ENCODE measurements around the gene PHKG2.
A peak's percentile ranks its signal among the peaks of the same experiment; 100 is the strongest.

PHKG2 gene

DNA sequence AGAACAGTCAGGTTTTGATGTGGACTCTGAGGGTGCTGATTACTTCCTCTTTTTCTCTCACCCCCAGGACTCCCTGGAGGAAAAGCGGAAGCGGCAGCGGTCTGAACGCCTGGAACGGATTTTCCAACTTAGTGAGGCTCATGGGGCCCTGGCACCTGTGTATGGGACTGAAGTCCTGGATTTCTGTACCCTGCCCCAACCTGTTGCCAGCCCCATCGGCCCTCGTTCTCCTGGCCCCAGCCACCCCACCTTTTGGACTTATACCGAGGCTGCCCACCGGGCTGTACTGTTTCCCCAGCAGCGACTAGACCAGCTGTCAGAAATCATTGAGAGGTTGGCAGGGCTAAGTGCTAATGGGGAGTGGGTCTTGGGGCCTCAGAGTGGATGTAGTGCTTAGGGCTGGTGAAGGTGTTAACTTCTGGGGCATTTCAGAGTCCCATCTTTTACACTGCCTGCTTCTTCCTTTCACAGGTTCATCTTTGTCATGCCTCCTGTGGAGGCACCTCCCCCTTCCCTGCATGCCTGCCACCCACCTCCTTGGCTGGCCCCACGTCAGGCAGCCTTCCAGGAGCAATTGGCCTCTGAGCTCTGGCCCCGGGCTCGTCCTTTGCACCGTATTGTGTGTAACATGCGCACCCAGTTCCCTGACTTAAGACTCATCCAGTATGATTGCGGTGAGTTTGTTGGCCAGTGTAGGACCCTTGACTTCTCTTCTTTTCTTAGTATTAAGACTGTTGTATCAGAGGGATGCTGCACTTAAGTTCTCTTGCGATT is 19.1 kb upstream of the PHKG2 start:
- no peak for DNase-seq

DNA sequence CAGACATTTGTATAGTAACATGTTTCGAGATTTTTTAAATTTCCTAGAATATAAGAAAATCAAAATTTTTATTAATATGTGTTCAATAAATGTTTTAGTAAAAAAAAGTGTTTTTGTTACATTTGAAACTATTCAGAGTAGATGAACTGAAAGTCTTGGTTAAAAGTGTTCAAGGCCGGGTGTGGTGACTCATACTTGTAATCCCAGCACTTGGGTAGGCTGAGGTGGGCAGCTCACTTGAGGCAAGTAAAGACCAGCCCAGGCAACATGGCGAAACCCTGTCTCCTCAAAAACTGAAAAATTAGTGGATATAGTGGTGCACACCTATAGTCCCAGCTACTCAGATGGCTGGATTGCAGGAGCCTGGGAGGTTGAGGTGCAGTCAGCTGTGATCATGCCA is 16.8 kb upstream of the PHKG2 start:
- no peak for DNase-seq

DNA sequence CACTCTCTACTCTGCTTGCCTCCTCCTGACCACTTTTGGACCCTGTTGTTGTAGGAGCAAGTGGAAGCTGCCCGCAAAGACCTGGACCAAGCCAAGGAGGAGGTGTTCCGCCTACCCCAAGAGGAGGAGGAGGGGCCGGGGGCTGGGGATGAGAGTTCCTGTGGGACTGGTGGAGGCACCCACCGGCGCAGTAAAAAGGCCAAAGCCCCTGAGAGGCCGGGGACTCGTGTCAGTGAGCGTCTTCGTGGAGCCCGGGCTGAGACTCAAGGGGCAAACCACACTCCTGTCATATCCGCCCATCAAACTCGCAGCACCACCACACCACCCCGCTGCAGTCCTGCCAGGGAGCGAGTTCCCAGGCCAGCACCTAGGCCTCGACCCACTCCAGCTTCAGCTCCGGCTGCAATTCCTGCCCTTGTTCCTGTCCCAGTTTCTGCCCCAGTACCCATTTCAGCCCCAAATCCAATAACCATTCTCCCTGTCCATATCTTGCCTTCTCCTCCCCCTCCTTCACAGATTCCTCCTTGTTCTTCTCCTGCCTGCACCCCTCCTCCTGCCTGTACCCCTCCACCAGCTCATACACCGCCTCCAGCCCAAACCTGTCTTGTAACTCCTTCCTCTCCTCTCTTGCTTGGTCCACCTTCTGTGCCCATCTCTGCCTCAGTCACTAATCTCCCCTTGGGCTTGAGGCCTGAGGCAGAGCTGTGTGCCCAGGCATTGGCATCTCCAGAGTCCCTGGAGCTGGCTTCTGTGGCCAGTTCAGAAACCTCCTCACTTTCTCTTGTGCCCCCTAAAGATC is 11.0 kb upstream of the PHKG2 start:
- no peak for DNase-seq

DNA sequence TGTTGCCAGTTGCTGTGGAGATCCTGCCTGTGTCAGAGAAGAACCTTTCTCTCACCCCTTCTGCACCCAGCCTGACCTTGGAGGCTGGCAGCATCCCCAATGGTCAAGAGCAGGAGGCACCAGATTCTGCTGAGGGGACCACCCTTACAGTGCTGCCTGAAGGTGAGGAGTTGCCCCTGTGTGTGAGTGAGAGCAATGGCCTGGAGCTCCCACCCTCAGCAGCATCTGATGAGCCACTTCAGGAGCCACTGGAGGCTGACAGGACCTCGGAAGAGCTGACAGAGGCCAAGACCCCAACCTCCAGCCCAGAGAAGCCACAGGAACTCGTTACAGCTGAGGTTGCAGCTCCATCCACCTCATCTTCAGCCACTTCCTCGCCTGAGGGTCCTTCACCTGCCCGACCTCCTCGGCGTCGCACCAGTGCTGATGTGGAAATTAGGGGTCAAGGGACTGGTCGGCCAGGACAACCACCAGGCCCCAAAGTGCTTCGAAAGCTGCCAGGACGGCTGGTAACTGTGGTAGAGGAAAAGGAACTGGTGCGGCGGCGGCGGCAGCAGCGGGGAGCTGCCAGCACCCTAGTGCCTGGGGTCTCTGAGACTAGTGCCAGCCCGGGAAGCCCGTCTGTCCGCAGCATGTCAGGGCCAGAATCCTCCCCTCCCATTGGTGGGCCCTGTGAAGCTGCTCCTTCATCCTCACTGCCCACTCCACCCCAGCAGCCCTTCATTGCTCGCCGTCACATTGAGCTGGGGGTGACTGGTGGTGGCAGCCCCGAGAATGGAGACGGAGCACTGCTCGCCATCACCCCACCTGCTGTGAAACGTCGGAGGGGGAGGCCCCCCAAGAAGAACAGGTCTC is 10.2 kb upstream of the PHKG2 start:
- DNase-seq, result no peak

DNA sequence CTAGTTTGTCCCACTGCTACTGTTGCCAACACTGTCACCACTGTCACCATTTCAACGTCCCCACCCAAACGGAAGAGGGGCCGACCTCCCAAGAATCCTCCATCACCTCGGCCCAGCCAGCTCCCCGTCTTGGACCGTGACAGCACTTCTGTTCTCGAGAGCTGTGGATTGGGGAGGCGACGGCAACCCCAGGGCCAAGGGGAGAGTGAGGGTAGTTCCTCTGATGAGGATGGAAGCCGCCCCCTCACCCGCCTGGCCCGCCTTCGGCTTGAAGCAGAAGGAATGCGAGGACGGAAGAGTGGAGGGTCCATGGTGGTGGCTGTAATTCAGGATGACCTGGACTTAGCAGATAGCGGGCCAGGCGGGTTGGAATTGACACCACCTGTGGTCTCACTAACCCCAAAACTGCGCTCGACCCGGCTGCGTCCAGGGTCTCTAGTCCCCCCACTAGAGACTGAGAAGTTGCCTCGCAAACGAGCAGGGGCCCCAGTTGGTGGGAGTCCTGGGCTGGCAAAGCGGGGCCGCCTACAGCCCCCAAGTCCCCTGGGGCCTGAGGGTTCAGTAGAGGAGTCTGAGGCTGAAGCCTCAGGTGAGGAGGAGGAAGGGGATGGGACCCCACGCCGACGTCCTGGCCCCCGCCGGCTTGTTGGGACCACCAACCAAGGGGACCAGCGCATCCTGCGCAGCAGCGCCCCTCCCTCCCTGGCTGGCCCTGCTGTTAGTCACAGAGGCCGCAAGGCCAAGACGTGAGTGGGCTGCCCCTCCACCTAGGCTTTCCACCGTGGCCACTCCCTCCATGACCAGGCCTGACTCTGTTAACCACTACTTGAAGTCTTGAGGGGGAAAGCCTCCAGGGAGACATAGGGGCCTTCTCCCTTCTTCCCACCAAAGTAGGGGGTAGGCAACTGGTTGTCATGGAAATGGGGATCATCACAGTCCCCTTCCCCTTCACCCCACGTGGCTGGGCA is 9.0 kb upstream of the PHKG2 start:
- no peak for DNase-seq

DNA sequence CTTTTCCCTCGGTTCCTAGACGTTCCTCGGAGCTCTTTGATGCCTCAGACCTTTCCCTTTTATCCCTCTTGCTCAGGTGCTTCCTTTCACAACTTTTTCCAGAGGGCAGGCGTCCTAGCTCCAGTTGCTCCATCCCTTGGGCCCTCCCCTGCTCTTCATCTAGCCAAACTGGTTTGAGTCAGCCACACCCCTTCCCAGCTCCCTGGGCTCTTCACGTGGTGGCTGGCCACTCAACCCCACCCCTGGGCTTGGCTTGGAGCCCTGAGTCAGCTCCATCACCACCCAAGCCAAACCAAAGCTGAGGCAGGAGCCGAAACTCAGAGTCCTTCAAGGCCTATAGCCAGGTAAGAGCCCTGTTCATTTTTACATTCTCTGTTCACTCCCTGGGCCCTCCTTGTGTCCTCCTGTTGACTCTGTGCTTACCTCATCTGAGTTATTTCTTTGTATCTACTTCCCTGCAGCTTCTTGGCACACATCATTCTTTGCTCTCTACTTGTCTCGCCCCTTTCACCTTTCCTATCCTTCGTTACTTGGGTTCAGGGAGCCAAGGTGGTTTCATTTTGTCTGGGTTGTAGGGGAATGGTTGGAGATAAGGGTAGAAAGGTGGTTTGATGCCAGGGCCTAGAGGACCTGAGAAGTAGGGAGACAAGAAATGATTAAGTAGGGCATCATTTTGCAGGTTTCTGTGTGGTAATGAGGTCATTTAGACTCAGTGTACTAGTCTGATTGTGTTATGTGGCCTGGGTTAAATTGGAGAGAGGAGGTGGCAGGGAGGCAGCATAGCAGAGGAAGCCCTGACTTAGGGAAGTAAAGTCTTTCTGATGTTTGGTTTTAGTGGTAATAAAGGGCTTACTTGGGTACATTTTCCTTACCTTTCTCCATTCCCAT is 7.6 kb upstream of the PHKG2 start:
- DNase-seq, result no peak

DNA sequence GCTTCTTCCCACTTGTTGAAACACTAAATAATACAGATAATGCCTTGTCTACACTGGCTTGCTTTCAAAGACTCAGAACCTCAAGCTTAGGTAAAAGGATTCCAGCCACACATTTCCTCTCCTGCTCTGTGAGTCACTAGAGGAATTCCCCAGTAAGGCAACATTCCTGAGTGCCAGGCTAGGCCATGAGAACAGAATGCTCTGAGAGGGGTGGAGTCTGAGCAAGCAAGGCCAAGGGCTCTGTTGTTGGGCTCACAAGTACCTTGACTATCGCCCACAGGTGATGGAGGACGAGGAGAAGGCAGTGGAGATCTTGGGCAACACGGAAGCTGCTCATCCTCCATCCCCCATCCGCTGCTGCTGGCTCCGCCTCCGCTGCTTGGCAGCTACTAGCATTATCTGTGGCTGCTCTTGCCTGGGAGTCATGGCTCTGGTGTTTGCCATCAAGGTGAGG is 6.7 kb upstream of the PHKG2 start:
- DNase-seq, result peak; percentile 68

DNA sequence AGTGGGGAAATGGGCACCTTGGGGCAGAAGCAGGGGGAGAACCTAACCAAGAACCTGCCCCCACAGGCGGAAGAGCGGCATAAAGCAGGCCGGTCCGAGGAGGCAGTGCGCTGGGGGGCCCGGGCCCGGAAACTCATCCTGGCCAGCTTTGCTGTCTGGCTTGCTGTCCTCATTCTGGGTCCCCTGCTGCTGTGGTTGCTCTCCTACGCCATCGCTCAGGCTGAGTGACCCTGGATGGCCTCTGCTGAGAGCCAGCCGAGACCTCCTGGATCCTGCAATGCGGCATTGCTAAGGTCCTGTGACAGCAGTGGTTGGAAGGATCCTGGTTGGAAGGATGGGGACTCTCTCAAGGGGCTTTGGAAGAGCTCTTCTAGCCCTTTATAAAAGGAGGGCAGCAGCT is 4.5 kb upstream of the PHKG2 start:
- no peak for DNase-seq

DNA sequence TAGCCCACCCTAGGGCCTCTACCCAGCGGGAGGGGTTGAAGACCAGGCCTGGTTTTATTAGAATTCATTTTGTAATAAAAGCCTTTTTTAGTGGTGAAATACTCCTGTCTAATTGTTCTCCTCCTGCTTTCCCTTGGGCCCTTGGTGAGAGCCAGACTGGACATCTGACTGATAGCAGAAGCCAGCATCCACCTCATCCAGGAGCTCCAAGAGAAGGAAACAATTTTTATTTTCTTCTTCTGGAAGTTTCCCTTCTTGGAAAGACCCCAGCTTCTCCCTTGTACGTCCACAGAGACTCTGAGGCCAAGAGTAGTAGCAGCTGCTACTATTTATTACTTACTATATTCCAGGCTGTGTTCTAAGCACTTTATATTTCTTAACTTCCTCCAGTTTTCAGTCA is 4.0 kb upstream of the PHKG2 start:
- DNase-seq, result no peak

DNA sequence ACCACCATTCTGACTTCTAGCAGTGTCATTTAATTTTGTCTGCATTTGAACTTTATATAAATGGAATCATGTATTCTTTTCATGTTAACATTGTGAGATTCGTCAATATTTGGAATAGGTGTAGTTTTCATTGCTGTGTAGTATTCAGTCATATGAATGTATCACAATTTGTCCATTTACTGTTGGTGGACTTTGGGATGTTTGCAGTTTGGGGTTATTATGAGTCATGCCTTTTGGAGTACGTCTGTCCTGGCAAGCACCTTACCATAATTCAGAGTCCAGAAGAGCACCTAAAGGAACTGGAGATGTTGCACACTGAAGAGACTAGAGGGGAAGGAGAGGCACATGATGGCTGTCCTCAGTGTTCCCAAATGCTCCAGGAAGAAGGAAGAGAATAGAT is 3.1 kb upstream of the PHKG2 start:
- no peak for DNase-seq

DNA sequence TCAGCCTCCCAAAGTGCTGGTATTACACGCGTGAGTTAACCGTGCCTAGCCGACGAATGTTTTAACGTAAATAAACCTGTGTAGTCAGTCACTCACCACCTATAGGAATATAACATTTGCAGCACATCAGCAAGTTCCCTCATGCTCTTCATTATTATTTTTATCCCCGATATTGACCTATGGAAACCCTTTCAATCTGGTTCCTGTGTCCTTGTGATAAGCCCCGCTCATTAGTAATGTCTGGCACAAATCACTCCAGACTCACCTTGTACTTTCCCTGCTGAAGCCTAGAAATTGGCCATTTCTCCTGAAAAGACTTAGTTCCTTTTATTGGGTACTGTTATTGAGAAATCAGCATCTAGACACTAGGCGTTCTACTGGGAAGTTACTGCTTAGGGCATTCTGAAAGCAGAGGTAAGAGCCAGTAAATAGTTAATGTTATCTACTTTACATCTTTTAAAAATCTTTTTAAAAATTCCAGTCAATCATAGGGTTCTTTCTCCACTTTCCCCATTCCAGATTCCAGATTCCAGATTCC is 1.5 kb upstream of the PHKG2 start:
- DNase-seq, result no peak

DNA sequence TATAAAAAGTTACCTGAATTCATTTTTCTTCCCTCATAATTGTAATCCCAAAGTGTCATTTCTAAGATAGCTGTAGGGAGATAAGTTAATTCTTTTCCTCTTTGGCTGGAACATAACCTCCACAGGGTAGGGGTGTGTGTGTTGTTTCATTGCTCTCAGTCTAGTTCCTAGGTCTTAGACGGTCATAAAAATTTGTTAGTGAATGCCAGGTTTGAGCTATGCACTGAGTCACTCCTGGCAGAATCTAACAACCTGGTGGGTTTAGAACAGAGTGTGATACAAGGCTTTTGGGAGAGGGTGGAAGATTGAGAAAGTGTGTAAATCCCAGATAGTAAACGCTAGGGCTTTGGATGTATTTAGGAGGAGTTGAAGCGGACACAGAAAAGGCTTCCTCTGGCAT is 894 bp upstream of the PHKG2 start:
- no peak for DNase-seq

DNA sequence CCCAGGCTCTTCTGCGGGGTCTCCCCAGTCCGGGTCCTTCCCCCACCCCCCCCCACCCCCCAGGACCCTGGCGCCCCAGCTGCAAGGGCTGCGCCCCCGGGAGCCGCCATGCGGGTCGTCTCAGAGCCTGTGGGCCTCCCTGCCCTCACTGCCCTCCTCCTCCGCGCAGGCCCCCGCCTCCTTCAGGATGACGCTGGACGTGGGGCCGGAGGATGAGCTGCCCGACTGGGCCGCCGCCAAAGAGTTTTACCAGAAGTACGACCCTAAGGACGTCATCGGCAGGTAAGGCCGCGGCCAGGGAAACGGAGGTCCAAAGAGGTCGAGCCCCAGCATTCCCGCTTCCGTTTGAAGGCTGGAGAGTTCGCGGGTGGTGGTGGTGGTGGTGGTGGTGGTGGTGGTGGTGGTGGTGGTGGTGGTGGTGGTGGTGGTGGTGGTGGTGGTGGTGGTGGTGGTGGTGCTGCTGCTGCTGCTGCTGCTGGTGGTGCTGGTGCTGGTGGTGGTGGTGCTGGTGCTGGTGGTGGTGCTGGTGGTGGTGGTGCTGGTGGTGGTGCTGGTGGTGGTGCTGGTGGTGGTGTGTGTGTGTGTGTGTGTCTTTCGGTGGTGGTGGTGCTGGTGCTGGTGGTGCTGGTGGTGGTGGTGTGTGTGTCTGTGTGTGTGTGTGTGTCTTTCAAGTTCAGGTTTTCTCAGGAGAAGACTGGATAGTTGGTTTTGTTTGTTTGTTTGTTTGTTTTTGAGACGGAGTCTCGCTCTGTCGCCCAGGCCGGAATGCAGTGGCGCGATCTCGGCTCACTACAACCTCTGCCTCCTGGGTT is 615 bp downstream of the PHKG2 start:
- no peak for DNase-seq

DNA sequence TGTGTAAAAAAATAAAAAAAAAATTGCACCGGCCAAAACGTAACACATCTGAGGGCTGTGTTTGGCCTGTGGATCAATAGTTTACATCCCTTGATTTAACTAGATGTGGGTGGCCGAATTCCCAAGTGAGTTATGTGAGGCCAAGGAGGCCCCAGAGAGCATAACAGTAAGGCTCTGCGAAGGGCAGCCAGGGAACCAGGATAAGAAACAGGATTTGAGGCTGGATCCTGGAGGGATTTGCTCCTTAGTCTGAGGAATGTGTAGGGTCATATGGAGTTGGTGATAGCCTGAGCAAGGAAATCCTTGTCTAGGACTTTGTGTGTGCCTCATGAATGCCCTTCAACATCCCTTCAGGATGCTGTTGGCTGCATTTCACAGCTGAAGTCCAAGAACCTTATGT is 2.0 kb downstream of the PHKG2 start:
- DNase-seq, result no peak

DNA sequence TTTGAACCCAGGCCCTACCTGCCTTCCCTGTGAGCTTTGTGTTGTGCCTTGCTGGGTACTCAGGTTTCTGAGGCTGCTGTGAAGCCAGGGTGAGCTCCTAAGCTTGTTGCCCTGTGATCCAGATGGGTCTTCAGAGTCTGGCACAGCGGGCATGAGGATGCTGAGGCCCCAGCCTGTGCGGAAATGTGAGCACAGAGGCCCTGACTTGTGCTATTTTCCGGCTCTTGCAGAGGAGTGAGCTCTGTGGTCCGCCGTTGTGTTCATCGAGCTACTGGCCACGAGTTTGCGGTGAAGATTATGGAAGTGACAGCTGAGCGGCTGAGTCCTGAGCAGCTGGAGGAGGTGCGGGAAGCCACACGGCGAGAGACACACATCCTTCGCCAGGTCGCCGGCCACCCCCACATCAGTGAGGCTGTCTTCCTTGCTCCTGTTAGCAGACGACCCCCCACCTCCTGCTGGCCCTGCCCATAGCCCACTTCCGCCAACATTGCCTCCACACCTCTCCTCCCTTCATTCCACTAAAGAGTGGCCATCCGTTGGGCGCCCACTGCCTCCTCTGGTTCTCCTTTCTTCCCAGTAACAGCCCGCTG is 2.7 kb downstream of the PHKG2 start:
- no peak for DNase-seq

DNA sequence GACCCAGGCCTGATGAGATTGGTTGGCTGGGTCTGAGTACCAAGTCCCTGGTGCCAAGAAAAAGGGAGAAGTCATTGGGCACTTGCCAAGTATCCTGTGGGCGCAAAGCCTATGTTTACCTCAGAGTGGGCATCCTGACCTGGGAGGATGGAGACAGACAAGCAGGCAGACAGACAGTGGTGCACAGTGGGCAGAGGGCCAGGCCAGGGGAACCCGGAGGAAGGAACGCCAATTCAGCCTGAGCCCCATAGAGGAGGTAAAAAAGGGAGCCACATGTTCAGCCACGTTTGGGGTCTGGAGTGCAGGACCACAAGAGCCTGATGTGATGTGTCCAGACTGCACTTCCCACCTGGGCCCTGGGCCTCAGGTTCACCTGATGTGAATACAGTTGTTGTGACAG is 5.4 kb downstream of the PHKG2 start:
- no peak for DNase-seq

DNA sequence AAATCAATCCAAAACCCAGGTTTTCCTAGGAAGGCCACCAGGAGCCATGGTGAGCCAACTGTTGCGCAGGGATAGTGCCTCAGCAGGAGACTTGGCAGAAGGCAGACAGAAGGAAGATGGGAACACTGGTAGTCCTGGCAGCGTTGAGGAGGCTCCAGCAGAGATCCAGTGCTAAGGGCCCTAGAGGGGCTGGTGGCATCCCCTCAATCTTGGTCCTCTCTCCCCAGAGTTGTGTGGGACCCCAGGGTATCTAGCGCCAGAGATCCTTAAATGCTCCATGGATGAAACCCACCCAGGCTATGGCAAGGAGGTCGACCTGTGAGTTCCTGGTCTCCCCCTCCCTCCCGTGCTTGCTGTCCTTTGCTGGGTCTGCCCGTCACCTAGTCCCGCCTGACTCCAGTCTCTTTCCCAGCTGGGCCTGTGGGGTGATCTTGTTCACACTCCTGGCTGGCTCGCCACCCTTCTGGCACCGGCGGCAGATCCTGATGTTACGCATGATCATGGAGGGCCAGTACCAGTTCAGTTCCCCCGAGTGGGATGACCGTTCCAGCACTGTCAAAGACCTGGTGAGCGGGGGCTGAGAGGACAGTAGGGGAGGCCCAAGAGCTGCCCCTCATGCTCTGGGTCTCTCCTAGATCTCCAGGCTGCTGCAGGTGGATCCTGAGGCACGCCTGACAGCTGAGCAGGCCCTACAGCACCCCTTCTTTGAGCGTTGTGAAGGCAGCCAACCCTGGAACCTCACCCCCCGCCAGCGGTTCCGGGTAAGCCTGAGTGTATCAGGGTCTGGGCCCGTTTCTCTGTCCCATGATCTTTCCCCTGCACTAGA is 7.9 kb downstream of the PHKG2 start:
- DNase-seq, result no peak

DNA sequence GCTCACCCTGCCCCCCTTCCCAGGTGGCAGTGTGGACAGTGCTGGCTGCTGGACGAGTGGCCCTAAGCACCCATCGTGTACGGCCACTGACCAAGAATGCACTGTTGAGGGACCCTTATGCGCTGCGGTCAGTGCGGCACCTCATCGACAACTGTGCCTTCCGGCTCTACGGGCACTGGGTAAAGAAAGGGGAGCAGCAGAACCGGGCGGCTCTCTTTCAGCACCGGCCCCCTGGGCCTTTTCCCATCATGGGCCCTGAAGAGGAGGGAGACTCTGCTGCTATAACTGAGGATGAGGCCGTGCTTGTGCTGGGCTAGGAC is 8.5 kb downstream of the PHKG2 start:
- DNase-seq, result no peak

DNA sequence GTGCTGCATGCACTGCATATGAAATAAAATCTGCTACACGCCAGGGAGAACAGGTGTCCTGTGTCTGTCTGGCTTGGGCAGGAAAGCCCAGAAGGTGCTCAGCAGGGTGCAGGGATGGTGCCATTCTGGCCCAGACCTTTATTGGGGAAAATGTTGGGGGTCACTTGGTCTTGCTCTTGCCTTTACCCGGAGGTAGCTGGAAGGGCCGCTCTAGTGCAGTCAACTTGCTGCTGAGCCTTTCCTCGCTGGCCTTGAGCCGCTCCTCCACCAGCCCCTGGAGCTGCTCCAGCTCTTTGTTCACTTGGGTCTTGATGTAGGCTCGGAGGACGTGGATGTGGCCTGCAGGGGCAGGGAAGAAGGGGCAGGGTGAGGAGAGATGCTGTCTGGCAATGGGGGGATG is 9.1 kb downstream of the PHKG2 start:
- no peak for DNase-seq
